HG03469 (cell line): Measurements from ENCODE around the gene TNFAIP2.

Experiments used
- ATAC-seq: cut with Tn5 transposase; IDR thresholded peaks from one replicate; pipeline ENCODE4 v1.9.1; 2021; ENCODE audit warnings: mild to moderate bottlenecking, moderate library complexity, moderate number of reproducible peaks; ENCODE audit not compliant: unreplicated experiment

The TNFAIP2 gene

GRCh38 chr14:103094406-103095209 lies 28.7 kb upstream of the TNFAIP2 start, which contains the start of gene EXOC3L4:
Gene EXOC3L4 (plus strand): TSS chr14:103094725. CDS start chr14:103100220, 5,495 bp downstream.
- no peak for ATAC-seq

GRCh38 chr14:103095210-103095778 lies 28.0 kb upstream of the TNFAIP2 start:
- ATAC-seq, result no peak

GRCh38 chr14:103096387-103096786 lies 26.9 kb upstream of the TNFAIP2 start:
- no peak for ATAC-seq

GRCh38 chr14:103097244-103097993 lies 25.8 kb upstream of the TNFAIP2 start:
- ATAC-seq, result no peak

- no peak for ATAC-seq
Measured at GRCh38 chr14:103097994-103098957, 25.0 kb upstream of the TNFAIP2 start.

- ATAC-seq, result no peak
Measured at GRCh38 chr14:103099081-103099732, 24.1 kb upstream of the TNFAIP2 start.

- ATAC-seq, result no peak
Measured at GRCh38 chr14:103099733-103100280, 23.5 kb upstream of the TNFAIP2 start.

- no peak for ATAC-seq
Measured at GRCh38 chr14:103100281-103101121, 22.8 kb upstream of the TNFAIP2 start.

GRCh38 chr14:103101257-103101962 lies 21.9 kb upstream of the TNFAIP2 start:
- ATAC-seq, result no peak

GRCh38 chr14:103101963-103102688 lies 21.1 kb upstream of the TNFAIP2 start:
- ATAC-seq, result no peak

- ATAC-seq, result no peak
Measured at GRCh38 chr14:103102689-103103260, 20.5 kb upstream of the TNFAIP2 start.

GRCh38 chr14:103103461-103104388 lies 19.5 kb upstream of the TNFAIP2 start:
- ATAC-seq, result no peak

- no peak for ATAC-seq
Measured at GRCh38 chr14:103104389-103104653, 18.9 kb upstream of the TNFAIP2 start.

GRCh38 chr14:103104654-103105452 lies 18.4 kb upstream of the TNFAIP2 start:
- ATAC-seq, result no peak

GRCh38 chr14:103105580-103106150 lies 17.6 kb upstream of the TNFAIP2 start:
- ATAC-seq, result no peak
